ENCODE data around the gene CCL8. TPM values are rescaled to one million over a fixed set of nuclear protein-coding genes. Genes with fewer than 3 reads are reported as not detected.

CCL8 gene
- total and polyA plus RNA-seq, 8 donors: 0.31 to 7.3 (median 0.70) TPM

GRCh38 chr17:34356194-34356593, 37.0 kb downstream of the CCL8 start, which contains the start of gene CCL13:
Gene CCL13 (plus strand): TSS chr17:34356480. CDS start chr17:34356527, 47 bp downstream.
- H3K27me3 ChIP-seq: no peaks in the 10 kb centered on the region
- no peak for DNase-seq
- intact Hi-C loops (cut with DNase I): no loop called here
- peaks cover 0 to 5% of the 10 kb centered on the region in 2 donors for H3K4me1 ChIP-seq
- no peaks in the 10 kb centered on the region for H3K9me3 ChIP-seq
- peak within 1 kb of the TSS in 1 of 2 donors; percentile 2 for H3K27ac ChIP-seq
- no peak for TF ChIP-seq CTCF (IDR thresholded peaks at IDR 0.05)
- H3K4me3 ChIP-seq: no peak within 1 kb of the TSS
- no peaks in the 10 kb centered on the region for H3K36me3 ChIP-seq
- peak; percentile 35 for ATAC-seq

- H3K9me3 ChIP-seq: no peaks in the 10 kb centered on the region
- H3K4me3 ChIP-seq: no peak overlapping the region
- H3K27me3 ChIP-seq: no peaks in the 10 kb centered on the region
- H3K4me1 ChIP-seq: peaks cover 0 to 8% of the 10 kb centered on the region in 2 donors
- H3K36me3 ChIP-seq: no peaks in the 10 kb centered on the region
- DNase-seq (no peak), ATAC-seq (no peak)
- intact Hi-C loops (cut with DNase I): no loop called here
- H3K27ac ChIP-seq: no peak overlapping the region
- no peak for TF ChIP-seq CTCF (IDR thresholded peaks at IDR 0.05)
These were observed 38.2 kb downstream of the CCL8 start for GRCh38 chr17:34357398-34357797.

- no peak for DNase-seq
- intact Hi-C loops (cut with DNase I): no loop called here
- no peaks in the 10 kb centered on the region for H3K9me3 ChIP-seq
- no peaks in the 10 kb centered on the region for H3K27me3 ChIP-seq
- ATAC-seq: no peak
- no peak overlapping the region for H3K4me3 ChIP-seq
- H3K4me1 ChIP-seq: peaks cover 0 to 8% of the 10 kb centered on the region in 2 donors
- no peak overlapping the region for H3K27ac ChIP-seq
- H3K36me3 ChIP-seq: no peaks in the 10 kb centered on the region
- no peak for TF ChIP-seq CTCF (IDR thresholded peaks at IDR 0.05)
These were observed 39.4 kb downstream of the CCL8 start for GRCh38 chr17:34358631-34359030.

GRCh38 chr17:34360601-34361270, 41.5 kb downstream of the CCL8 start:
- intact Hi-C loops (cut with DNase I): loop anchor here in 1 of 2 donors (10.0 kb wide), 1 partner anchor 166 kb away; no protein-coding TSS in a partner anchor
- Histone ChIP-seq H3K9me3 (no peaks in the 10 kb centered on the region), H3K4me1 (peaks cover 0 to 8% of the 10 kb centered on the region in 2 donors), H3K36me3 (no peaks in the 10 kb centered on the region), H3K4me3 (no peak overlapping the region), H3K27ac (no peak overlapping the region), H3K27me3 (no peaks in the 10 kb centered on the region)
- ATAC-seq (no peak), DNase-seq (no peak)
- no peak for TF ChIP-seq CTCF (IDR thresholded peaks at IDR 0.05)

- peak; percentile 97 to 99 for TF ChIP-seq CTCF (IDR thresholded peaks at IDR 0.05)
- peak; percentile 99 for ATAC-seq
- Histone ChIP-seq H3K36me3 (no peaks in the 10 kb centered on the region), H3K4me3 (no peak overlapping the region), H3K9me3 (no peaks in the 10 kb centered on the region), H3K27me3 (no peaks in the 10 kb centered on the region), H3K4me1 (peaks cover 0 to 6% of the 10 kb centered on the region in 2 donors), H3K27ac (no peak overlapping the region)
- intact Hi-C loops (cut with DNase I): loop anchor here (2.0 to 10.0 kb wide), 2 partner anchors 165 to 167 kb away; no protein-coding TSS in a partner anchor
- DNase-seq: peak; percentile 78 to 93 (median 92)
These were observed 42.3 kb downstream of the CCL8 start for GRCh38 chr17:34361478-34362061.

All from left lung (tissue), 10 donors.